HG02623 (cell line): ENCODE measurements around the gene PXDC1.
"Not testable (repeated sequence)": the region's sequence is repeated elsewhere in the genome, so short reads cannot be mapped to it uniquely, and the experiment has no call there.

Experiments used
- ATAC-seq: cut with Tn5 transposase; IDR thresholded peaks from one replicate; pipeline ENCODE4 v1.9.1; 2021; ENCODE audit warnings: moderate library complexity; ENCODE audit not compliant: unreplicated experiment

The PXDC1 gene

GRCh38 chr6:3762852-3763251 lies 11.3 kb upstream of the PXDC1 start:
- no peak for ATAC-seq

DNA sequence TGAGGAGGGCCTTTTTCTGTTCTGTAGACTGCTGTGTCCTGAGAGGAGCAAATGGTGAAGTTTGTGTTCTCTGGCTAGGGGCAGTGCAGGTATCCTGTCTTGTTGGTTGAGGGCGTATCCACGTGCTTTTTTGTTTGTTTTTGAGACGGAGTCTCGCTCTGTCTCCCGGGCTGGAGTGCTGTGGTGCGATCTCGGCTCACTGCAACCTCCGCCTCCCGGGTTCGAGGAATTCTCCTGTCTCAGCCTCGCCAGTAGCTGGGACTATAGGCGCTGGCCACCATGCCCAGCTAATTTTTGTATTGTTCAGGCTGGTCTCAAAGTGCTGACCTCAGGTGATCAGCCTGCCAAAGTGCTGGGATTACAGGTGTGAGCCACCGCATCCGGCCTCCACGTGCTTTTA lies 10.8 kb upstream of the PXDC1 start:
- ATAC-seq = no peak

DNA sequence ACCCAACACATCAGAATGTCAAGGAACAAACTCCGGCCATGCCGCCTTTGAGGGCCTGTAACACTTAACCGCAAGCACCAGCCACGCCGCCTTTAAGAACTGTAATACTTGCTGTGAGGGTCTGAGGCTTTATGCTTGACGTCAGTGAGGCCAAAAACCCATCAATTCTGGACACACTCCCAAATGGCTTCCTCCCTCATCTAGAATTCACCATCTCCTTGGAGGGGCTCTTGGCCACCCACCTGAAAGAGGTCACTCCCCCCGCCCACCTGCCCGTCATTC lies 10.4 kb upstream of the PXDC1 start:
- no peak for ATAC-seq

DNA sequence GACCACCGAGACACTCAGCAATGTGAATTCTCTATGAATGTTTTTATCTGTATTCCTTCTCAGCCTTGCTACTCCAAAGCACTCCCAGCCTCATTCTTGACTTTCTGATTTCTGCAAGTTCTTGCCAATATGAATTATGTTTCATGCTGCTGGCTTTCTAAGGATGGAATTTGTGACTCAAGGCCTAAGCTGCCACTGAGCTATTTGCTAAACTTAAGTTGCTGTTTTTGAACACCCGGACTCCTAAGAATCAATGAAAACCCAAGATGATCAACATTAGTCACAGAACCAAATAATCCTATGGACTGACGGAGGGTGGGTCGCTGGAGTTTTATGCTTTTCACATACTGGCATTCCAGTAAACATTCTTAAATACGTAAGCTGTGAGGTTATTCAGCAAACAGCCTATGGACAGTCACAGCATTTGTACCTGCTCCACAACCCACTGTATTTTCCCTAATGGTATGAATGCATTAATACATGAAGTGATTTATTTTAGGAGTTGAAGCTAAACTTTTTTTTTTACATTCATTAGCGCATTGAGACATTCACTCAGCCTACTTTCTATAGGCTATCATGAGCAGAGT lies 8.2 kb upstream of the PXDC1 start:
- ATAC-seq = no peak

- no peak for ATAC-seq
Measured at GRCh38 chr6:3758842-3759144, 7.3 kb upstream of the PXDC1 start.

GRCh38 chr6:3757998-3758841 lies 6.7 kb upstream of the PXDC1 start:
- ATAC-seq = not testable (repeated sequence)

GRCh38 chr6:3757241-3757641 lies 5.7 kb upstream of the PXDC1 start:
- ATAC-seq = no peak

GRCh38 chr6:3756546-3756945 lies 5.0 kb upstream of the PXDC1 start:
- no peak for ATAC-seq

GRCh38 chr6:3755637-3756545 lies 4.4 kb upstream of the PXDC1 start:
- no peak for ATAC-seq

- ATAC-seq = no peak
Measured at GRCh38 chr6:3754776-3755175, 3.3 kb upstream of the PXDC1 start.

GRCh38 chr6:3754032-3754725 lies 2.7 kb upstream of the PXDC1 start:
- not testable (repeated sequence) for ATAC-seq

DNA sequence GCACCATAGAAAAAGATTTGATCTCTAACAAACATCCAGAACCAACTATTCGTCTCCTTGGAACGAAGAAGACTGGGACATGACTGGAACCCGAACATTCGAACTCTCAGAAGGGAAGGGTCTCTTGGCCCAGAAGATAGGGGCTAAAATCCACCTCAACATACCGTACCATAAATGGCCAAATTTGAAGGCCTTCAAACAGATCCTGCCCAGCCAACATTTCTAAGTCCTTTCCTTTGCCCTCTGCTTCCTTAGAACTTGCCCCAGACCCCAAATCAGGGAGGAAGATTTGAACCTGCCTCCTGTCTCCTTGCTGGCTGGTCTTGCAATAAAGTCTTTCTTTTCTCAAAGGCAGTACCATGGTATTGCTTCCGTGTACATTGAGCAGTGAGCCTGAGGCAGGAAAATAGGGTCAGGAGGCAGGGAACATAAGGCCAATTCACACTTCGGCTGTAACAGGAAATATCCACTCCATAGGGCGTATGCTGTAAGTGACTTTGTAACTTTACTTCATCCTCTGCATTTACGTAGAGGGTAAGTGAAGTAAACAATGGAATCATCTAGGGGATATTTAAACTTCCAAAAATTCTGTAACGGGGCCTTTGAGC lies 1.8 kb upstream of the PXDC1 start:
- no peak for ATAC-seq

DNA sequence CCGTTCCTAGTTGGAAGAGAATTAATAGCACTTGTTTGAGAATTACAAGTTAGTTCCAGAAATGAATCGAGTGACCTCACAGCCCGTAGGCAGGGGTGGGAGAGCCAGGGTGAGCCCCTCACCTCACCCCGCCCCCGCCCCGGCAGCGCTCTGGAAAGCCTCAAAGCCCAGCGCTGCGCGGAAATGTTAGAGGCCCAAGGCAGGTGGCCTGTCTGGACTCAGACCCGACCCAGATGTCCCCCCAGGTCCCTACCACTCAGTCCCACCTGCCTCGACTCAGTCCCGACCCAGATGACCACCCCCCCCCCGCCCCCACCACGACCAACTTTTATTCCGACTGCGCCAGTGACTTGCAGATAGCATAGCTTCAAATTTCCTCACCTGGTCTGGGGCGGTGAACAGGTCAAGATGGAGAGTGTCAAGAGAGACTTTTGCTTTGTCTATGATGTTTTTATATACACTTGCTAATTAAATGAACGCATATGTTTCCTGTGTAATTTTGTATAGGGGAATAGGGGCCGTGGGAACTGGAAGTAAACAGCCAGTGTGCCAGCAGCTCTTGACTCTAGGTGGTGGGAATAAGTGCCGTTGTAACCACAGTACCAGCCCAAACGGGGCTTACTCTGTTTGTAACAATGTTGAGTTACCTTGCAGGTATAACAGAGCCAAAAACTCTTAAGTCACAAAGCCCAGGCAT lies 1.2 kb upstream of the PXDC1 start:
- ATAC-seq = no peak

DNA sequence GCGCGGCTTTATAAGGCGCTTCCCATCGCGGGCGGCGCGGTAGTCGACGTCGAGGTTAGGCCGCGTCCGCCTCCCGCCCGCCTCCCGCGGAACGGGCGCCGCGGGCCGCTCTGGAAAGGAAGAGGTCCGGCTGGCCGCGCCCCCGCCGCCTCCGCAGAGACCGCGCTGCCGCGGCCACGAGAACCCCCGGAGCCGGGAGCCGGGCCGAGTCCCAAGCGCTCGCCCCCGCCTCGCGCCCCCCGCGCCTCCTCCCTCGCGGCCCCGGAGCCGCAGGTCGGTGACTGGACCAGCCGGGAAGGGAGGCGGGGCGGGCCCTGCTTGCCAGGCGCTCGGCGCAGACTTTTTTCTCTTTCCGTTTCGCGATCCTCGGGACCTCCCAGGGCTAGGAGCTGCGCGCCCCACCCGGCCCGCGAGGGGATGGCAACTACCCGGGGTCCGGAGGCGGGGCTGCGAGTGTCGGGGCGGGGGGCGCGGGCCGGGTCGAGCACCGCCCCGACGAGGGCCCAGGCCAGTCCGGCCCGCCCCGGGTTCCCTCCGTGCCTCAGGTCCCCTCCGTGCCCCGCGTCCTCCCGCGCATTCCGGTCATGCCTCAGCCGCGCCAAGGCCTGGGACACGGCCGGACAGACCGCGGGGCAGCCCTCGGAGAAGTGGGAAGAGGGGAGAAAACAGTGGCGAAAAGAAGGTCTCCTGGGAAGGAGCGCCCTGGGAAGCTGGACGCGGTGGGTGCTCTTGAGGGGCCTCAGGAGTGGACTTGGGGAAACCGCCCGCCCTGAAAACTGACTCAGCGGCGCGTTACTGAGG lies 417 bp upstream of the PXDC1 start:
- ATAC-seq = peak; percentile 65

GRCh38 chr6:3750317-3751076 lies 1.0 kb downstream of the PXDC1 start:
- no peak for ATAC-seq

GRCh38 chr6:3749977-3750316 lies 1.6 kb downstream of the PXDC1 start:
- ATAC-seq = no peak

DNA sequence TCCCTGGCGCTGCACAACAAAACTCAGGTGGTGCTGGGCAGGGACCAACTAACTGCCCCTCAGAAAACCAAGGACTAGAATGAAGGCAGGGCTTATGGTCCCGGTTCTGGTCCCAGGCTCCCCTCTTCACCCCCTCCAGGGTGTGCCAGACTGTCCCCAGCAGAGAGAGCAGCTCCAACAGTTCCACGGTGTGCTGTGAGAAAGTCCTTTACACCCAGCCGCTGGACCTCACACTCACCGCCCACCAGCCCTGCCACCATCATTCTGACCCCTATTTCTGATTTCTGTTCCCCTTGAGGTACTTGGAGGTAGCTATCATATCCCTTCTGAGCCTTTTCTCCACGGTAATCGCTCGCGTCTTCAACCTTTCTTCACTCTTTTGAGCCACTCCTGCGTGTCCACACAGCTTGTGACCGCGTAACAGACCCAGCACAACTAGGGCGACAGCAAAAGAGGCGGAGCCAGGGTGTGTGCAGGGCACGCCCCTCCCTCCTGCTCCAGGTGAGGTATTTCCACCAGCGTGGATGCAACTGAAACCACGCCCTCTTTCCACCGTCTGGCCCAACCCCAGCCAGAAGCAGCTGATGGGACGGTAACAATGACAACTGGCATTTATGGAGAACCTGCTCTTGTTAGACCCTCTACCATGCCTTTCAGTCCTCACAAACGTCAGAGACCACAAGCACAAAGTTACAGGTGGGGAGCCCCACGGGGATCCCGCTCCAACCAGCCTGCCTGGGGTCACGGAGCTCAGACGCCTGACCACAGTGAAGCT lies 2.3 kb downstream of the PXDC1 start:
- ATAC-seq = no peak
